Bronchial epithelial cell (primary cell): Measurements from ENCODE around the gene BIRC5. TPM values are rescaled to one million over a fixed set of nuclear protein-coding genes. Genes with fewer than 3 reads are reported as not detected.
A peak's percentile ranks its signal among the peaks of the same experiment; 100 is the strongest.

Source experiments
- DNase-seq: peaks from one replicate; pipeline ENCODE4 v3.0.0-alpha.2; 2010; ENCODE audit warnings: low read depth
- FAIRE-seq: peaks from 2 replicates; lab custom pipeline; 2011; peaks lifted over from hg19 to GRCh38; lab: Jason Lieb, UNC
- H3K27me3 ChIP-seq: 2 replicates; pipeline ENCODE4 v1.5.1; 2011; ENCODE audit warnings: low read length; ENCODE audit not compliant: control insufficient read depth, insufficient read depth
- H3K36me3 ChIP-seq: 2 replicates; pipeline ENCODE4 v1.5.1; 2011; ENCODE audit warnings: low read length; ENCODE audit not compliant: control insufficient read depth, insufficient read depth
- H3K4me3 ChIP-seq: 2 replicates; pipeline ENCODE4 v1.5.1; 2011; ENCODE audit warnings: mild to moderate bottlenecking, low read depth, low read length, control low read depth
- total RNA-seq: library from RNA; depleted of rRNA; stranded (reverse); fragments of >200 nt; gene quantifications from 2 replicates; pipeline ENCODE4 v1.2.1, GENCODE V29; 2014
- TF ChIP-seq, protein P1 (sequence below): IDR thresholded peaks from 2 replicates; pipeline ENCODE4 v1.5.1; 2011; ENCODE audit warnings: mild to moderate bottlenecking, moderate library complexity, low read length, control low read depth, inconsistent platforms; ENCODE audit not compliant: insufficient read depth, severe bottlenecking

The BIRC5 gene
- total RNA-seq, 1 donor from 2014 or later: 0.53 TPM

DNA sequence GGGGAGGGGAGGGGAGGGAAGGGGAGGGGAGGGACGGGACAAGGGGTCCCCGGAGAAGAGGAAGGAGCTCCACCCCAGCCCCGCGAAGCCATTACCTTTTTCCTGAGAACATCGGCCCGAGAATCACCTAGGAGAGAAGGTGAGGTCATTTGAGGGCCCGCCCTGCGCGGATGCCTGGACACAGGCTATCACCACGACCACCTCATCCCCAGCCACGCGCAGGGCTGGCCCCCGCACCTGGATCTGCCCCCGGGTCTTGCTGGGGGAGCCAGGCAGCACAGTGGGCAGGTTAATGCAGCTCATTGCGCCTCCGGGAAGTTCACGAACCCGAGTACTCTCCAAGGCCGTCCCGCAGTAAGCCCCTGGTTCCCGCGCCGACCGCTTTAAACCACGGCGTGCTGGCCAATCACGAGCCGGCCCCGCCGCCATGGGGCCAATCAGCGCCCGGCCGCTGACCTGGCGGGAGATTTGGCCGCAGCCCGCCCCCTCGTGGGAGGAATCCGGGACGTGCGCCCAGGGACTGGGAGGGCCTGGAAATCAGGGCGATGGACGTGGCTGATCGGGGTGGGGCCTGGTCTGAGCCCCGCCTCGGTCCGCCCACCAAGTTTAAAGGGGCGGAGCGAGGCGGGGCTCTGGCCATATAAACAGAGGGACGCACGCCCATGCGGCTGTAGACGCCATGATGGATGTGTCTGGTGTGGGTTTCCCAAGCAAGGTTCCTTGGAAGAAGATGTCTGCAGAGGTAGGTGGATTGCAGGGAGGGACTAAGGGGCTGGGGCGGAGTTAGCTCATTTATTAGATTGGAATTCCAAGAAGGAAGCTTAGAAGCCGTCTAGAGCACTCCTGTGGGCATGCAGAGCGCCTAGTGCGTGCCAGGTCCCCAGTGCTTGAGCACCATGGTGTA, 27.1 kb upstream of the BIRC5 start, which contains the start of the genes AFMID and TK1:
TSS of gene AFMID (plus strand) at position 671 of the 904 bp plus-strand sequence. CDS start at position 680, 9 bp downstream.
TSS of gene TK1 (minus strand) at position 361 of the 904 bp plus-strand sequence. CDS start at position 303, 58 bp downstream.
- TF ChIP-seq, protein P1, sequence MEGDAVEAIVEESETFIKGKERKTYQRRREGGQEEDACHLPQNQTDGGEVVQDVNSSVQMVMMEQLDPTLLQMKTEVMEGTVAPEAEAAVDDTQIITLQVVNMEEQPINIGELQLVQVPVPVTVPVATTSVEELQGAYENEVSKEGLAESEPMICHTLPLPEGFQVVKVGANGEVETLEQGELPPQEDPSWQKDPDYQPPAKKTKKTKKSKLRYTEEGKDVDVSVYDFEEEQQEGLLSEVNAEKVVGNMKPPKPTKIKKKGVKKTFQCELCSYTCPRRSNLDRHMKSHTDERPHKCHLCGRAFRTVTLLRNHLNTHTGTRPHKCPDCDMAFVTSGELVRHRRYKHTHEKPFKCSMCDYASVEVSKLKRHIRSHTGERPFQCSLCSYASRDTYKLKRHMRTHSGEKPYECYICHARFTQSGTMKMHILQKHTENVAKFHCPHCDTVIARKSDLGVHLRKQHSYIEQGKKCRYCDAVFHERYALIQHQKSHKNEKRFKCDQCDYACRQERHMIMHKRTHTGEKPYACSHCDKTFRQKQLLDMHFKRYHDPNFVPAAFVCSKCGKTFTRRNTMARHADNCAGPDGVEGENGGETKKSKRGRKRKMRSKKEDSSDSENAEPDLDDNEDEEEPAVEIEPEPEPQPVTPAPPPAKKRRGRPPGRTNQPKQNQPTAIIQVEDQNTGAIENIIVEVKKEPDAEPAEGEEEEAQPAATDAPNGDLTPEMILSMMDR: peak; percentile 83
- FAIRE-seq (no peak), DNase-seq (peak; percentile 88)
- Histone ChIP-seq H3K36me3 (peaks cover 4% of the 10 kb centered on the region), H3K27me3 (no peaks in the 10 kb centered on the region), H3K4me3 (peak within 1 kb of the TSS; percentile 63)

DNA sequence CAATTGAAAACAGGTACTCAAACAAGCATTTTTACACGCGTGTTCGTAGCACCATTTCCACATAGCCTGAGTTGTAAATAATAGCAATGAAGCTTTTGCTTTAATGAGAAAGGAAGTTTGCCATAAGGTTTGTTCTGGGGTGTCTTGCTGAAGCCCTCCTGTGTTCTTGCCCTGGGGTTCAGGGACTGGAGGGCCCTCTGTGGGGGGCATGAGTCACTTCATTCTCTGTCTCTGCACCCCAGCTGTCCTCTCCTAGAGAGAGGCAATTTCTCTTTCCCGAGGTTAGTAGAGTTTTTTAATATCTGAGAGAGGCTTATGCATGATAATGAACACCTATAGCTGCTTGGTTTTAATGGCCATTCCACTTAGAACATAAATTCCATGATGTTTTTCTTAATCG, 17.3 kb upstream of the BIRC5 start:
- FAIRE-seq: no peak
- TF ChIP-seq, protein P1: no peak
- no peaks in the 10 kb centered on the region for H3K36me3 ChIP-seq

DNA sequence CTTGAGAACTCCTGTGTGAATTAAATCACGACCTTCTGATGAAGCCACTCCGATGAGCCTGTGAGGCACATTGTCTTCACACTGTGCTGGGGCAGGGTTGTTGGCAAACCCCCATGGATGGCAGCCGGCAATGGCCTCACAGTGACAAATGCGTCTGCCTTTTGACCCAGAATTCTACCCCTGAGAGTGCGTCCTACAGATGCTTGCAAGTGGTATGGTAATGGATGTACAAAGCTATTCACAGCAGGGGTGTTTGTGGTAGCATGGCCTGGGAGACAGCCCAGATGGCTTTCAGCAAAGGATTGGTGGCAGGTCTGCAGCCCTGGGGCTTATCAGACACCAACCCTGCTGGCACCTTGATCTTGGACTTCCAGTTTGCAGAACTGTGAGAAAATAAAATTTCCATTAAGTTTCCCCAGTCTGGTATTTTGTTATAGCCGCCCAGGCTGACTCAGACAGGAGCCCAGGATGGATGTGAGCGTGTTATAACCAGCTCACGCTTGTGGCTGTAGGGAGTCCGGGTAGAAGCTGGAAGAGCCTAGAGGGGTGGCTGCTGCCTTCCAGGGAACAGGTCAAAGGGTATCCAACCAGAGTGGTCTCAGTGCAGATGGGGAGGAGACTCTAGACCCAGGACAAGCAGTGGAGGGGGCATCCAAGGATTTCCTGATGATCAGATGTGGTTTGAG, 16.8 kb upstream of the BIRC5 start:
- Histone ChIP-seq H3K27me3 (no peaks in the 10 kb centered on the region), H3K36me3 (no peaks in the 10 kb centered on the region), H3K4me3 (no peak overlapping the region)
- DNase-seq (peak; percentile 47), FAIRE-seq (no peak)
- TF ChIP-seq, protein P1: no peak

More for the DNA sequence above, 17.3 kb upstream of the BIRC5 start:
- Histone ChIP-seq H3K27me3 (no peaks in the 10 kb centered on the region), H3K4me3 (no peak overlapping the region)
- no peak for DNase-seq

DNA sequence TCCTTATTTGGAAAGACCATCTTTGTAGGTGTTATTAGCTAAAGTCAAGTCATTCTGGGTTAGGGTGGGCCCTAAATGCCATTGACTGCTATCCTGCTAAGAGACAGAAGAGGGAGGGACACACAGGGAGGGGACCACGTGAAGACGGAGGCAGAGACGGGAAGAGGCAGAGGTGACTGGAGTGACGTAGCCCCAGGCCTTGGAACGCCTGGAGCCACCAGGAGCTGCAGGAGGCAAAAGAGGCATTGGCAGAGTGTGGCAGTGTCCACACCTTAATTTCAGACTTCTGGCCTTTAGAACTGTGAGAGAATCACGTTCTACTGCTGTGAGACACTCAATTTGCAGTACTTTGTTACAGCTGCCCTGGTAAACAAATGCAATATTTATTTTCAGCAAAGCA, 13.6 kb upstream of the BIRC5 start:
- no peak for FAIRE-seq
- H3K4me3 ChIP-seq: no peak overlapping the region
- TF ChIP-seq, protein P1: no peak
- peaks cover 4% of the 10 kb centered on the region for H3K36me3 ChIP-seq
- H3K27me3 ChIP-seq: no peaks in the 10 kb centered on the region
- DNase-seq: no peak

DNA sequence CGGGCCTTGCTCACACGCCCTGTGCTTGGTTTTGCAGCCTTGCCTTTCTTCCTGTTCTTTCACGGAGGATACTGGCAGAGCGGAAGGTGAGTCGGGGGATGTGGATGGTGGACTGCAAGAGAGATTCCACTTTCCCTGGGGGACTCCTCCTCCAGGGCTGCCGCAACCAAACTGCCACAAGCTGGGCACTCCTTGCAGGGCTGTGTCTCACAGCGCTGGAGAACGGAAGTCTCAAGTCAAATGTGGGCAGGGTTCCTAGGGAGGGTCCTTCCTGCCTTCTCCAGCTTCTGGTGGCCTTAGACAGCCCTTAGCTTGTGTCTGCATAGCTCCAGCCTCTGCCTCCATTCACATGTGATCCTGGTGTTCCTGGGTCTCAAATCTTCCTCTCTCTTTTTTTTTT, 11.4 kb upstream of the BIRC5 start:
- Histone ChIP-seq H3K27me3 (no peaks in the 10 kb centered on the region), H3K4me3 (no peak overlapping the region), H3K36me3 (peaks cover 4% of the 10 kb centered on the region)
- DNase-seq (no peak), FAIRE-seq (no peak)
- TF ChIP-seq, protein P1: no peak
